Activated CD4-positive, CD25-positive, alpha-beta regulatory T cell treated with anti-CD3 and anti-CD28 coated beads, Interleukin-2, amount 50 U/mL, for 72 hours (primary cell): ENCODE data around the gene TPX2.

Source experiments
- DNase-seq: peaks from one replicate; pipeline ENCODE4 v3.0.0; 2021

TPX2 gene

GRCh38 chr20:31836853-31837608 is 97.9 kb downstream of the TPX2 start:
- DNase-seq: no peak

GRCh38 chr20:31837896-31838397 is 98.9 kb downstream of the TPX2 start:
- DNase-seq: no peak

GRCh38 chr20:31838646-31839292 is 99.7 kb downstream of the TPX2 start:
- DNase-seq: no peak

- no peak for DNase-seq
Measured at GRCh38 chr20:31839782-31840487, 100.8 kb downstream of the TPX2 start.

GRCh38 chr20:31840906-31841816 is 102.1 kb downstream of the TPX2 start:
- DNase-seq: no peak

GRCh38 chr20:31841928-31842327 is 102.8 kb downstream of the TPX2 start:
- no peak for DNase-seq

- DNase-seq: no peak
Measured at GRCh38 chr20:31842471-31843157, 103.5 kb downstream of the TPX2 start.

GRCh38 chr20:31843288-31843687 is 104.2 kb downstream of the TPX2 start:
- no peak for DNase-seq

- no peak for DNase-seq
Measured at GRCh38 chr20:31843881-31844280, 104.8 kb downstream of the TPX2 start.

GRCh38 chr20:31844737-31845299 is 105.7 kb downstream of the TPX2 start:
- DNase-seq: no peak

GRCh38 chr20:31845300-31845863 is 106.3 kb downstream of the TPX2 start, which contains the start of gene FOXS1:
FOXS1 (minus strand) TSS chr20:31845604; CDS start chr20:31845542, 62 bp downstream.
- no peak for DNase-seq

GRCh38 chr20:31846793-31847138 is 107.7 kb downstream of the TPX2 start:
- DNase-seq: no peak

GRCh38 chr20:31848088-31848999 is 109.3 kb downstream of the TPX2 start:
- no peak for DNase-seq

- DNase-seq: no peak
Measured at GRCh38 chr20:31849306-31849930, 110.3 kb downstream of the TPX2 start.
